ENCODE results near the gene PSAP. TPM values are rescaled to one million over a fixed set of nuclear protein-coding genes. Genes with fewer than 3 reads are reported as not detected.

The PSAP gene
- total RNA-seq, 4 donors from 2014 or later, result 757 to 1,009 (median 906) TPM

- no peak for DNase-seq (ENCODE audit: low spot score in 2 of 2)
- Histone ChIP-seq H3K36me3 (peaks cover 0 to under 1% (median 0%) of the 10 kb centered on the region in 3 donors), H3K27me3 (no peaks in the 10 kb centered on the region), H3K4me1 (peaks cover 0 to 19% (median 4%) of the 10 kb centered on the region in 4 donors), H3K27ac (no peak overlapping the region), H3K4me3 (no peak overlapping the region), H3K9me3 (no peaks in the 10 kb centered on the region)
- TF ChIP-seq CTCF (IDR thresholded peaks at IDR 0.05) (no peak), POLR2A (IDR thresholded peaks at IDR 0.05) (no peak), EP300 (IDR thresholded peaks at IDR 0.05) (no peak)
- 90 to 93% methylated on average over 18 to 21 of the region's 21 CpGs for WGBS, 2 donors
These were observed 43.2 kb downstream of the PSAP start for GRCh38 chr10:71807557-71808510.

GRCh38 chr10:71806704-71807556 is 44.1 kb downstream of the PSAP start:
- TF ChIP-seq EP300 (IDR thresholded peaks at IDR 0.05), result no peak
- no peak for TF ChIP-seq CTCF (IDR thresholded peaks at IDR 0.05)
- TF ChIP-seq POLR2A (IDR thresholded peaks at IDR 0.05), result no peak
- Histone ChIP-seq H3K27me3 (no peaks in the 10 kb centered on the region), H3K27ac (no peak overlapping the region), H3K4me3 (no peak overlapping the region), H3K4me1 (peaks cover 0 to 16% (median 1%) of the 10 kb centered on the region in 4 donors), H3K36me3 (no peaks in the 10 kb centered on the region), H3K9me3 (no peaks in the 10 kb centered on the region)
- no peak for DNase-seq (ENCODE audit: low spot score in 2 of 2)
- 84 to 88% methylated on average over 16 to 21 of the region's 23 CpGs for WGBS, 2 donors

GRCh38 chr10:71805776-71806703 is 45.0 kb downstream of the PSAP start:
- 38 to 51% methylated on average over 18 to 38 of the region's 41 CpGs for WGBS, 2 donors
- no peak for DNase-seq (ENCODE audit: low spot score in 2 of 2)
- TF ChIP-seq EP300 (IDR thresholded peaks at IDR 0.05), result no peak
- TF ChIP-seq CTCF (IDR thresholded peaks at IDR 0.05), result no peak
- no peak for TF ChIP-seq POLR2A (IDR thresholded peaks at IDR 0.05)
- Histone ChIP-seq H3K9me3 (no peaks in the 10 kb centered on the region), H3K4me3 (no peak overlapping the region), H3K4me1 (peaks cover 0 to 11% (median 0%) of the 10 kb centered on the region in 4 donors), H3K27me3 (no peaks in the 10 kb centered on the region), H3K36me3 (no peaks in the 10 kb centered on the region), H3K27ac (no peak overlapping the region)

- 36 to 37% methylated on average over 4 of the region's 4 CpGs for WGBS, 2 donors
- Histone ChIP-seq H3K36me3 (no peaks in the 10 kb centered on the region), H3K27ac (no peak overlapping the region), H3K4me1 (peaks cover 0 to 11% (median 0%) of the 10 kb centered on the region in 4 donors), H3K27me3 (no peaks in the 10 kb centered on the region), H3K9me3 (no peaks in the 10 kb centered on the region), H3K4me3 (no peak overlapping the region)
- TF ChIP-seq CTCF (IDR thresholded peaks at IDR 0.05) (no peak), EP300 (IDR thresholded peaks at IDR 0.05) (peak in 1 of 2 donors; percentile 60)
- peak in 1 of 2 donors; percentile 45 for DNase-seq (ENCODE audit: low spot score in 2 of 2)
These were observed 47.0 kb downstream of the PSAP start for GRCh38 chr10:71804077-71804476.

All from tibial nerve (tissue), 4 donors.